WTC11 (cell line): ENCODE measurements around the gene DAB1. TPM values are rescaled to one million over a fixed set of nuclear protein-coding genes. Genes with fewer than 3 reads are reported as not detected.

Experiments
- ATAC-seq: fragments of 200-7000 bp; cut with Tn5 transposase; 2 replicates; pipeline ENCODE4 v1.10.0; 2021; ENCODE audit warnings: mild to moderate bottlenecking, moderate library complexity
- CTCF ChIA-PET: fragments of 300-600 bp; sonication (Branson Sonifier 250); formaldehyde crosslinking; loops from one replicate; lab custom pipeline; 2021; ENCODE audit warnings: antibody characterized with exemption; lab: Charles Lee
- POLR2A ChIA-PET: fragments of 350-600 bp; sonication (Branson Sonifier 250); formaldehyde crosslinking; loops from one replicate; lab custom pipeline; 2021; ENCODE audit warnings: antibody characterized with exemption; lab: Charles Lee
- DNase-seq: peaks from one replicate; pipeline ENCODE4 v3.0.0; 2021; ENCODE audit warnings: low spot score
- H3K27ac Mint-ChIP-seq: 2 replicates; pipeline ENCODE4 v1.8.0; 2021; ENCODE audit warnings: mixed read lengths
- H3K27me3 Mint-ChIP-seq: 2 replicates; pipeline ENCODE4 v1.8.0; 2021; ENCODE audit warnings: low read depth, mild to moderate bottlenecking, moderate library complexity, mixed read lengths
- H3K36me3 Mint-ChIP-seq: 2 replicates; pipeline ENCODE4 v1.8.0; 2021; ENCODE audit warnings: mixed read lengths
- H3K4me1 Mint-ChIP-seq: 2 replicates; pipeline ENCODE4 v1.8.0; 2022; ENCODE audit warnings: mixed read lengths
- H3K4me3 Mint-ChIP-seq: 2 replicates; pipeline ENCODE4 v1.8.0; 2021; ENCODE audit warnings: mild to moderate bottlenecking, moderate library complexity, mixed read lengths
- H3K9me3 Mint-ChIP-seq: 2 replicates; pipeline ENCODE4 v1.8.0; 2021; ENCODE audit warnings: mixed read lengths
- E2F5 ChIP-seq: sonication (generic); formaldehyde crosslinking; IDR thresholded peaks from 2 replicates; pipeline ENCODE4 v1.8.1; 2022; ENCODE audit warnings: mild to moderate bottlenecking, moderate library complexity, missing genetic modification reagents
- EMX1 ChIP-seq: fragments of 250-450 bp; sonication (Bioruptor Pico); IDR thresholded peaks from 2 replicates; pipeline ENCODE4 v1.8.0; 2021; ENCODE audit warnings: mild to moderate bottlenecking
- ETV6 ChIP-seq: sonication (generic); formaldehyde crosslinking; IDR thresholded peaks from 2 replicates; pipeline ENCODE4 v1.8.1; 2022; ENCODE audit warnings: mild to moderate bottlenecking, missing genetic modification reagents
- FOXK1 ChIP-seq: sonication (generic); formaldehyde crosslinking; IDR thresholded peaks from 2 replicates; pipeline ENCODE4 v1.8.0; 2022; ENCODE audit warnings: mild to moderate bottlenecking, moderate library complexity, missing genetic modification reagents
- JAZF1 ChIP-seq: fragments of 250-450 bp; sonication (Bioruptor Pico); IDR thresholded peaks from 2 replicates; pipeline ENCODE4 v1.9.0; 2021; ENCODE audit warnings: moderate library complexity, mild to moderate bottlenecking, inconsistent platforms
- MAX ChIP-seq: sonication (generic); formaldehyde crosslinking; IDR thresholded peaks from 2 replicates; pipeline ENCODE4 v1.8.0; 2022; ENCODE audit warnings: mild to moderate bottlenecking, missing genetic modification reagents
- MLX ChIP-seq: sonication (generic); formaldehyde crosslinking; IDR thresholded peaks from 2 replicates; pipeline ENCODE4 v1.8.1; 2023; ENCODE audit warnings: mild to moderate bottlenecking, missing genetic modification reagents, moderate library complexity
- MXD4 ChIP-seq: fragments of 250-450 bp; sonication (Bioruptor Pico); IDR thresholded peaks from 2 replicates; pipeline ENCODE4 v1.8.0; 2021; ENCODE audit warnings: mild to moderate bottlenecking, moderate library complexity, borderline replicate concordance
- MYBL2 ChIP-seq: sonication (generic); formaldehyde crosslinking; IDR thresholded peaks from 2 replicates; pipeline ENCODE4 v1.8.1; 2023; ENCODE audit warnings: mild to moderate bottlenecking, moderate library complexity, missing genetic modification reagents
- NR3C1 ChIP-seq: sonication (generic); formaldehyde crosslinking; conservative IDR thresholded peaks from 2 replicates; pipeline ENCODE4 v1.8.1; 2023; ENCODE audit warnings: low read depth, mild to moderate bottlenecking, missing genetic modification reagents
- SOX15 ChIP-seq: fragments of 250-450 bp; sonication (Bioruptor Pico); IDR thresholded peaks from 2 replicates; pipeline ENCODE4 v1.9.0; 2021; ENCODE audit warnings: mild to moderate bottlenecking
- STAT6 ChIP-seq: sonication (generic); formaldehyde crosslinking; conservative IDR thresholded peaks from 2 replicates; pipeline ENCODE4 v1.8.1; 2023; ENCODE audit warnings: mild to moderate bottlenecking, low read depth, missing genetic modification reagents, moderate library complexity
- ZMAT4 ChIP-seq: fragments of 250-450 bp; sonication (Bioruptor Pico); IDR thresholded peaks from 2 replicates; pipeline ENCODE4 v1.9.0; 2021; ENCODE audit warnings: mild to moderate bottlenecking
- ZNF138 ChIP-seq: sonication (generic); formaldehyde crosslinking; conservative IDR thresholded peaks from 2 replicates; pipeline ENCODE4 v1.8.1; 2022; ENCODE audit warnings: mild to moderate bottlenecking, moderate library complexity, missing genetic modification reagents
- ZNF232 ChIP-seq: sonication (generic); formaldehyde crosslinking; IDR thresholded peaks from 2 replicates; pipeline ENCODE4 v1.8.0; 2022; ENCODE audit warnings: mild to moderate bottlenecking, missing genetic modification reagents
- ZNF512 ChIP-seq: sonication (generic); formaldehyde crosslinking; IDR thresholded peaks from 2 replicates; pipeline ENCODE4 v1.8.1; 2022; ENCODE audit warnings: missing genetic modification reagents, borderline replicate concordance
- ZNF671 ChIP-seq: fragments of 250-450 bp; sonication (Bioruptor Pico); IDR thresholded peaks from 2 replicates; pipeline ENCODE4 v1.8.0; 2021; ENCODE audit warnings: mild to moderate bottlenecking
- total RNA-seq: library from RNA; stranded (reverse); gene quantifications from 3 replicates; pipeline ENCODE4 v1.2.3, GENCODE V29; 2021
- TF ChIP-seq, protein P1 (sequence below): sonication (generic); formaldehyde crosslinking; IDR thresholded peaks from 2 replicates; pipeline ENCODE4 v1.8.0; 2022; ENCODE audit warnings: missing genetic modification reagents
- TF ChIP-seq, protein P2 (sequence below): fragments of 250-450 bp; sonication (Bioruptor Pico); IDR thresholded peaks from 2 replicates; pipeline ENCODE4 v1.8.0; 2021; ENCODE audit warnings: mild to moderate bottlenecking
- TF ChIP-seq, protein P3 (sequence below): sonication (generic); formaldehyde crosslinking; IDR thresholded peaks from 2 replicates; pipeline ENCODE4 v1.8.1; 2023; ENCODE audit warnings: mild to moderate bottlenecking, missing genetic modification reagents

The DAB1 gene
- total RNA-seq, 1 experiment from 2014 or later = 10.7 TPM

- no peaks in the 10 kb centered on the region for H3K36me3 Mint-ChIP-seq
- H3K27ac Mint-ChIP-seq = no peak overlapping the region
Observed at GRCh38 chr1:56992318-56993125, 431.3 kb downstream of the DAB1 start.

More at GRCh38 chr1:56992318-56993125, 431.3 kb downstream of the DAB1 start:
- Mint-ChIP-seq H3K9me3 (no peaks in the 10 kb centered on the region), H3K27me3 (no peaks in the 10 kb centered on the region), H3K4me1 (peaks cover 18% of the 10 kb centered on the region), H3K4me3 (no peak overlapping the region)
- CTCF ChIA-PET = no interaction called here
- no peak for TF ChIP-seq ZMAT4 (CRISPR knock-in tag)
- TF ChIP-seq ZNF512 (CRISPR knock-in tag) = no peak
- TF ChIP-seq MAX (CRISPR knock-in tag) = no peak
- TF ChIP-seq JAZF1 = no peak
- no peak for TF ChIP-seq NR3C1
- TF ChIP-seq ZNF232 (CRISPR knock-in tag) = no peak
- no peak for TF ChIP-seq E2F5 (CRISPR knock-in tag)
- no peak for TF ChIP-seq MXD4 (CRISPR knock-in tag)
- TF ChIP-seq ETV6 (CRISPR knock-in tag) = no peak
- TF ChIP-seq, protein P1, sequence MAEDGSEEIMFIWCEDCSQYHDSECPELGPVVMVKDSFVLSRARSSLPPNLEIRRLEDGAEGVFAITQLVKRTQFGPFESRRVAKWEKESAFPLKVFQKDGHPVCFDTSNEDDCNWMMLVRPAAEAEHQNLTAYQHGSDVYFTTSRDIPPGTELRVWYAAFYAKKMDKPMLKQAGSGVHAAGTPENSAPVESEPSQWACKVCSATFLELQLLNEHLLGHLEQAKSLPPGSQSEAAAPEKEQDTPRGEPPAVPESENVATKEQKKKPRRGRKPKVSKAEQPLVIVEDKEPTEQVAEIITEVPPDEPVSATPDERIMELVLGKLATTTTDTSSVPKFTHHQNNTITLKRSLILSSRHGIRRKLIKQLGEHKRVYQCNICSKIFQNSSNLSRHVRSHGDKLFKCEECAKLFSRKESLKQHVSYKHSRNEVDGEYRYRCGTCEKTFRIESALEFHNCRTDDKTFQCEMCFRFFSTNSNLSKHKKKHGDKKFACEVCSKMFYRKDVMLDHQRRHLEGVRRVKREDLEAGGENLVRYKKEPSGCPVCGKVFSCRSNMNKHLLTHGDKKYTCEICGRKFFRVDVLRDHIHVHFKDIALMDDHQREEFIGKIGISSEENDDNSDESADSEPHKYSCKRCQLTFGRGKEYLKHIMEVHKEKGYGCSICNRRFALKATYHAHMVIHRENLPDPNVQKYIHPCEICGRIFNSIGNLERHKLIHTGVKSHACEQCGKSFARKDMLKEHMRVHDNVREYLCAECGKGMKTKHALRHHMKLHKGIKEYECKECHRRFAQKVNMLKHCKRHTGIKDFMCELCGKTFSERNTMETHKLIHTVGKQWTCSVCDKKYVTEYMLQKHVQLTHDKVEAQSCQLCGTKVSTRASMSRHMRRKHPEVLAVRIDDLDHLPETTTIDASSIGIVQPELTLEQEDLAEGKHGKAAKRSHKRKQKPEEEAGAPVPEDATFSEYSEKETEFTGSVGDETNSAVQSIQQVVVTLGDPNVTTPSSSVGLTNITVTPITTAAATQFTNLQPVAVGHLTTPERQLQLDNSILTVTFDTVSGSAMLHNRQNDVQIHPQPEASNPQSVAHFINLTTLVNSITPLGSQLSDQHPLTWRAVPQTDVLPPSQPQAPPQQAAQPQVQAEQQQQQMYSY (CRISPR knock-in tag) = no peak
- TF ChIP-seq, protein P2, sequence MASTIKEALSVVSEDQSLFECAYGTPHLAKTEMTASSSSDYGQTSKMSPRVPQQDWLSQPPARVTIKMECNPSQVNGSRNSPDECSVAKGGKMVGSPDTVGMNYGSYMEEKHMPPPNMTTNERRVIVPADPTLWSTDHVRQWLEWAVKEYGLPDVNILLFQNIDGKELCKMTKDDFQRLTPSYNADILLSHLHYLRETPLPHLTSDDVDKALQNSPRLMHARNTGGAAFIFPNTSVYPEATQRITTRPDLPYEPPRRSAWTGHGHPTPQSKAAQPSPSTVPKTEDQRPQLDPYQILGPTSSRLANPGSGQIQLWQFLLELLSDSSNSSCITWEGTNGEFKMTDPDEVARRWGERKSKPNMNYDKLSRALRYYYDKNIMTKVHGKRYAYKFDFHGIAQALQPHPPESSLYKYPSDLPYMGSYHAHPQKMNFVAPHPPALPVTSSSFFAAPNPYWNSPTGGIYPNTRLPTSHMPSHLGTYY = no peak
- no peak for TF ChIP-seq STAT6 (CRISPR knock-in tag)
- TF ChIP-seq ZNF671 = no peak
- TF ChIP-seq MLX = no peak
- TF ChIP-seq EMX1 (CRISPR knock-in tag) = no peak
- no peak for TF ChIP-seq FOXK1 (CRISPR knock-in tag)
- TF ChIP-seq, protein P3, sequence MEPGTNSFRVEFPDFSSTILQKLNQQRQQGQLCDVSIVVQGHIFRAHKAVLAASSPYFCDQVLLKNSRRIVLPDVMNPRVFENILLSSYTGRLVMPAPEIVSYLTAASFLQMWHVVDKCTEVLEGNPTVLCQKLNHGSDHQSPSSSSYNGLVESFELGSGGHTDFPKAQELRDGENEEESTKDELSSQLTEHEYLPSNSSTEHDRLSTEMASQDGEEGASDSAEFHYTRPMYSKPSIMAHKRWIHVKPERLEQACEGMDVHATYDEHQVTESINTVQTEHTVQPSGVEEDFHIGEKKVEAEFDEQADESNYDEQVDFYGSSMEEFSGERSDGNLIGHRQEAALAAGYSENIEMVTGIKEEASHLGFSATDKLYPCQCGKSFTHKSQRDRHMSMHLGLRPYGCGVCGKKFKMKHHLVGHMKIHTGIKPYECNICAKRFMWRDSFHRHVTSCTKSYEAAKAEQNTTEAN (CRISPR knock-in tag) = no peak
- no peak for TF ChIP-seq SOX15 (CRISPR knock-in tag)
- TF ChIP-seq ZNF138 (CRISPR knock-in tag) = no peak
- no peak for TF ChIP-seq MYBL2 (CRISPR knock-in tag)
- POLR2A ChIA-PET = no interaction called here
- ATAC-seq (no peak), DNase-seq (no peak)
